CD4-positive, alpha-beta T cell treated with Interleukin-15 for 4 hours (primary cell): ENCODE measurements around the gene RPS6KA2.
"Not testable (repeated sequence)": the region's sequence is repeated elsewhere in the genome, so short reads cannot be mapped to it uniquely, and the experiment has no call there.

Experiments used
- DNase-seq: peaks from one replicate; pipeline ENCODE4 v3.0.0-alpha.2; 2020; ENCODE audit warnings: low spot score

RPS6KA2 gene

GRCh38 chr6:166529586-166529985 lies 97.5 kb downstream of the RPS6KA2 start:
- DNase-seq: no peak

GRCh38 chr6:166529058-166529457 lies 98.0 kb downstream of the RPS6KA2 start:
- DNase-seq: not testable (repeated sequence)

GRCh38 chr6:166527849-166528248 lies 99.2 kb downstream of the RPS6KA2 start:
- no peak for DNase-seq

- DNase-seq: no peak
Observed at GRCh38 chr6:166526937-166527336, 100.1 kb downstream of the RPS6KA2 start.

GRCh38 chr6:166525567-166525966 lies 101.5 kb downstream of the RPS6KA2 start:
- no peak for DNase-seq

GRCh38 chr6:166523782-166524559 lies 103.1 kb downstream of the RPS6KA2 start:
- no peak for DNase-seq

- DNase-seq: no peak
Observed at GRCh38 chr6:166520905-166521834, 105.9 kb downstream of the RPS6KA2 start.

- no peak for DNase-seq
Observed at GRCh38 chr6:166516251-166516884, 110.7 kb downstream of the RPS6KA2 start.

- DNase-seq: peak; percentile 55
Observed at GRCh38 chr6:166515072-166515810, 111.8 kb downstream of the RPS6KA2 start.

GRCh38 chr6:166514196-166514595 lies 112.9 kb downstream of the RPS6KA2 start:
- DNase-seq: no peak

GRCh38 chr6:166512567-166512966 lies 114.5 kb downstream of the RPS6KA2 start:
- peak; percentile 57 for DNase-seq

- DNase-seq: no peak
Observed at GRCh38 chr6:166511316-166511715, 115.7 kb downstream of the RPS6KA2 start.

GRCh38 chr6:166509193-166509592 lies 117.9 kb downstream of the RPS6KA2 start:
- no peak for DNase-seq

- DNase-seq: no peak
Observed at GRCh38 chr6:166508726-166509125, 118.3 kb downstream of the RPS6KA2 start.

- DNase-seq: no peak
Observed at GRCh38 chr6:166507809-166508564, 119.1 kb downstream of the RPS6KA2 start.

- no peak for DNase-seq
Observed at GRCh38 chr6:166507380-166507779, 119.7 kb downstream of the RPS6KA2 start.

GRCh38 chr6:166505133-166505905 lies 121.7 kb downstream of the RPS6KA2 start:
- DNase-seq: no peak

- no peak for DNase-seq
Observed at GRCh38 chr6:166504100-166504499, 123.0 kb downstream of the RPS6KA2 start.

GRCh38 chr6:166503167-166503744 lies 123.8 kb downstream of the RPS6KA2 start:
- DNase-seq: no peak

GRCh38 chr6:166502453-166502852 lies 124.6 kb downstream of the RPS6KA2 start:
- DNase-seq: no peak
